DND-41 (cell line): ENCODE data around the gene NISCH.
A peak's percentile ranks its signal among the peaks of the same experiment; 100 is the strongest.

Experiments
- ATAC-seq: fragments of 200-7000 bp; cut with Tn5 transposase; 3 replicates; pipeline ENCODE4 v1.9.1; 2021; ENCODE audit warnings: low read depth; ENCODE audit not compliant: insufficient read depth
- DNase-seq: peaks from one replicate; pipeline ENCODE4 v3.0.0-alpha.2; 2020
- H2AFZ ChIP-seq: 2 replicates; pipeline ENCODE4 v1.6.0; 2012; ENCODE audit warnings: low read depth, low read length
- H3K27ac ChIP-seq: 2 replicates; pipeline ENCODE4 v1.5.1; 2012; ENCODE audit warnings: low read length, inconsistent platforms
- H3K27me3 ChIP-seq: fragments of 200-600 bp; sonication (generic); 2 replicates; pipeline ENCODE4 v1.6.0; 2012; ENCODE audit warnings: low read length, mild to moderate bottlenecking, inconsistent platforms; ENCODE audit not compliant: insufficient read depth, poor library complexity
- H3K36me3 ChIP-seq: 2 replicates; pipeline ENCODE4 v1.5.1; 2012; ENCODE audit warnings: low read length, inconsistent platforms; ENCODE audit not compliant: insufficient read depth
- H3K4me1 ChIP-seq: 2 replicates; pipeline ENCODE4 v1.5.1; 2012; ENCODE audit warnings: mild to moderate bottlenecking, low read length; ENCODE audit not compliant: insufficient read depth
- H3K4me2 ChIP-seq: 2 replicates; pipeline ENCODE4 v1.6.0; 2012; ENCODE audit warnings: mild to moderate bottlenecking, moderate library complexity, low read length, inconsistent platforms; ENCODE audit not compliant: insufficient read depth
- H3K4me3 ChIP-seq, 2 experiments: fragments of 200-600 bp in 1 of 2; shearing (Covaris generic) in 1 of 2; 2 replicates each; pipeline ENCODE4 v1.5.1; 2012 to 2016; ENCODE audit warnings: inconsistent platforms in 2 of 2, low read length in 2 of 2, mild to moderate bottlenecking in 2 of 2, low read depth in 1 of 2, moderate library complexity in 1 of 2
- H3K79me2 ChIP-seq: 2 replicates; pipeline ENCODE4 v1.6.0; 2012; ENCODE audit warnings: low read length, inconsistent platforms; ENCODE audit not compliant: insufficient read depth
- H3K9ac ChIP-seq: 2 replicates; pipeline ENCODE4 v1.6.0; 2012; ENCODE audit warnings: low read depth, mild to moderate bottlenecking, inconsistent platforms, low read length, moderate library complexity
- H3K9me3 ChIP-seq: 2 replicates; pipeline ENCODE4 v1.5.1; 2012; ENCODE audit warnings: low read length, moderate library complexity, mild to moderate bottlenecking, inconsistent platforms; ENCODE audit not compliant: insufficient read depth, severe bottlenecking
- H4K20me1 ChIP-seq: 2 replicates; pipeline ENCODE4 v1.6.0; 2012; ENCODE audit warnings: low read length; ENCODE audit not compliant: insufficient read depth
- EZH2 ChIP-seq: IDR thresholded peaks from 3 replicates; pipeline ENCODE4 v1.6.1; 2012; ENCODE audit warnings: borderline replicate concordance, low read depth, mild to moderate bottlenecking, moderate library complexity, low read length, inconsistent platforms; ENCODE audit not compliant: severe bottlenecking
- TF ChIP-seq, protein P1 (sequence below): IDR thresholded peaks from 2 replicates; pipeline ENCODE4 v1.5.1; 2012; ENCODE audit warnings: borderline replicate concordance, low read length, moderate library complexity, mild to moderate bottlenecking; ENCODE audit not compliant: poor library complexity, severe bottlenecking; ENCODE audit errors: extremely low read depth

The NISCH gene

DNA sequence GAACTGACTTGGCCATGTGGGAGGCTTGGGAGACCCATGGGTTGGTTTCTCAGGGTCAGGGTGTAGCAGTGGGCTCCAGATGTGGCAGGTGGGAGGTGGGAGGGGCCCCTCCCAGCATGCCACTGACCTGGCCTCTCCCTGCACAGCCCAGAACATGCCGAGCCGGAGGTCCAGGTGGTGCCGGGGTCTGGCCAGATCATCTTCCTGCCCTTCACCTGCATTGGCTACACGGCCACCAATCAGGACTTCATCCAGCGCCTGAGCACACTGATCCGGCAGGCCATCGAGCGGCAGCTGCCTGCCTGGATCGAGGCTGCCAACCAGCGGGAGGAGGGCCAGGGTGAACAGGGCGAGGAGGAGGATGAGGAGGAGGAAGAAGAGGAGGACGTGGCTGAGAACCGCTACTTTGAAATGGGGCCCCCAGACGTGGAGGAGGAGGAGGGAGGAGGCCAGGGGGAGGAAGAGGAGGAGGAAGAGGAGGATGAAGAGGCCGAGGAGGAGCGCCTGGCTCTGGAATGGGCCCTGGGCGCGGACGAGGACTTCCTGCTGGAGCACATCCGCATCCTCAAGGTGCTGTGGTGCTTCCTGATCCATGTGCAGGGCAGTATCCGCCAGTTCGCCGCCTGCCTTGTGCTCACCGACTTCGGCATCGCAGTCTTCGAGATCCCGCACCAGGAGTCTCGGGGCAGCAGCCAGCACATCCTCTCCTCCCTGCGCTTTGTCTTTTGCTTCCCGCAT, 31.8 kb downstream of the NISCH start:
- no peak overlapping the region for H3K4me2 ChIP-seq
- H3K79me2 ChIP-seq, result no peaks in the 10 kb centered on the region
- no peaks in the 10 kb centered on the region for H3K27me3 ChIP-seq
- H3K9ac ChIP-seq, result no peak overlapping the region
- H3K36me3 ChIP-seq, result peaks cover 91% of the 10 kb centered on the region
- H3K9me3 ChIP-seq, result no peaks in the 10 kb centered on the region
- no peak overlapping the region for H3K4me3 ChIP-seq
- TF ChIP-seq, protein P1, sequence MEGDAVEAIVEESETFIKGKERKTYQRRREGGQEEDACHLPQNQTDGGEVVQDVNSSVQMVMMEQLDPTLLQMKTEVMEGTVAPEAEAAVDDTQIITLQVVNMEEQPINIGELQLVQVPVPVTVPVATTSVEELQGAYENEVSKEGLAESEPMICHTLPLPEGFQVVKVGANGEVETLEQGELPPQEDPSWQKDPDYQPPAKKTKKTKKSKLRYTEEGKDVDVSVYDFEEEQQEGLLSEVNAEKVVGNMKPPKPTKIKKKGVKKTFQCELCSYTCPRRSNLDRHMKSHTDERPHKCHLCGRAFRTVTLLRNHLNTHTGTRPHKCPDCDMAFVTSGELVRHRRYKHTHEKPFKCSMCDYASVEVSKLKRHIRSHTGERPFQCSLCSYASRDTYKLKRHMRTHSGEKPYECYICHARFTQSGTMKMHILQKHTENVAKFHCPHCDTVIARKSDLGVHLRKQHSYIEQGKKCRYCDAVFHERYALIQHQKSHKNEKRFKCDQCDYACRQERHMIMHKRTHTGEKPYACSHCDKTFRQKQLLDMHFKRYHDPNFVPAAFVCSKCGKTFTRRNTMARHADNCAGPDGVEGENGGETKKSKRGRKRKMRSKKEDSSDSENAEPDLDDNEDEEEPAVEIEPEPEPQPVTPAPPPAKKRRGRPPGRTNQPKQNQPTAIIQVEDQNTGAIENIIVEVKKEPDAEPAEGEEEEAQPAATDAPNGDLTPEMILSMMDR, result no peak
- no peak for TF ChIP-seq EZH2
- peaks cover 6% of the 10 kb centered on the region for H4K20me1 ChIP-seq
- no peak overlapping the region for H2AFZ ChIP-seq
- no peaks in the 10 kb centered on the region for H3K4me1 ChIP-seq
- ATAC-seq, result no peak
- H3K27ac ChIP-seq, result no peak overlapping the region
- DNase-seq, result no peak

DNA sequence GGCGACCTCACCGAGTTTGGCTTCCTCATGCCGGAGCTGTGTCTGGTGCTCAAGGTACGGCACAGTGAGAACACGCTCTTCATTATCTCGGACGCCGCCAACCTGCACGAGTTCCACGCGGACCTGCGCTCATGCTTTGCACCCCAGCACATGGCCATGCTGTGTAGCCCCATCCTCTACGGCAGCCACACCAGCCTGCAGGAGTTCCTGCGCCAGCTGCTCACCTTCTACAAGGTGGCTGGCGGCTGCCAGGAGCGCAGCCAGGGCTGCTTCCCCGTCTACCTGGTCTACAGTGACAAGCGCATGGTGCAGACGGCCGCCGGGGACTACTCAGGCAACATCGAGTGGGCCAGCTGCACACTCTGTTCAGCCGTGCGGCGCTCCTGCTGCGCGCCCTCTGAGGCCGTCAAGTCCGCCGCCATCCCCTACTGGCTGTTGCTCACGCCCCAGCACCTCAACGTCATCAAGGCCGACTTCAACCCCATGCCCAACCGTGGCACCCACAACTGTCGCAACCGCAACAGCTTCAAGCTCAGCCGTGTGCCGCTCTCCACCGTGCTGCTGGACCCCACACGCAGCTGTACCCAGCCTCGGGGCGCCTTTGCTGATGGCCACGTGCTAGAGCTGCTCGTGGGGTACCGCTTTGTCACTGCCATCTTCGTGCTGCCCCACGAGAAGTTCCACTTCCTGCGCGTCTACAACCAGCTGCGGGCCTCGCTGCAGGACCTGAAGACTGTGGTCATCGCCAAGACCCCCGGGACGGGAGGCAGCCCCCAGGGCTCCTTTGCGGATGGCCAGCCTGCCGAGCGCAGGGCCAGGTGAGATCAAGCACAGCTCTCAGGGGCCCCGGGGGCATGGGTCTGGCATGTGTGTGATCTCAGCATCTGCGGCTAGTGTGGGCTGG, 32.6 kb downstream of the NISCH start:
- H3K9me3 ChIP-seq, result no peaks in the 10 kb centered on the region
- H3K36me3 ChIP-seq, result peaks cover 91% of the 10 kb centered on the region
- H4K20me1 ChIP-seq, result peaks cover 7% of the 10 kb centered on the region; the same call in 1 of the 2 replicates
- DNase-seq, result no peak
- H3K79me2 ChIP-seq, result no peaks in the 10 kb centered on the region
- H3K27me3 ChIP-seq, result no peaks in the 10 kb centered on the region
- H3K4me3 ChIP-seq, result no peak overlapping the region
- H3K4me1 ChIP-seq, result no peaks in the 10 kb centered on the region
- no peak overlapping the region for H3K27ac ChIP-seq
- 0 out of 3 replicates have a peak, but pooled peaks have one; percentile 7 for ATAC-seq
- no peak overlapping the region for H3K9ac ChIP-seq
- no peak overlapping the region for H2AFZ ChIP-seq
- no peak for TF ChIP-seq EZH2
- TF ChIP-seq, protein P1, result no peak
- no peak overlapping the region for H3K4me2 ChIP-seq

DNA sequence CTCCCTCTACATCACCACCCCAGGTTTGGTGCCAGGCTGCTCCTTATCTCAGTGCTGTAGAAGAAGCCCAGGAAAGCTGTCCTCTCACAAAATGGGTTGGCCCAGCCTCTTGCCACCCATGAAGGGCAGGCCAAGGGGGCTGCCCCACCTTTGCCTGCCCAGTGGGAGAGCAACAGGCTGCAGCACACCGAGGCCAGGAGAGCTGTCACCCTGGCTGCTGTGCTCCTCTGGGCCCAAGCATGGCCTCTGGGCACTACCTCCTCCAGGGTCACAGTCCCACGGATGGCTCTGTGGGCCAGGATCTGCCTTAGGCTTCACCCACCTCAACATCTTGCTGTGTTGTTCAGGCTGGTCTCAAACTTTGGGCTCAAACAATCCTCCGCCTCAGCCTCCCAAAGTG, 33.3 kb downstream of the NISCH start:
- H4K20me1 ChIP-seq, result peaks cover 14% of the 10 kb centered on the region
- H3K9ac ChIP-seq, result no peak overlapping the region
- no peaks in the 10 kb centered on the region for H3K4me1 ChIP-seq
- TF ChIP-seq, protein P1, result no peak
- no peak for TF ChIP-seq EZH2
- no peak overlapping the region for H2AFZ ChIP-seq
- peaks cover 90% of the 10 kb centered on the region for H3K36me3 ChIP-seq
- no peak for DNase-seq
- H3K79me2 ChIP-seq, result no peaks in the 10 kb centered on the region
- no peak for ATAC-seq
- no peak overlapping the region for H3K27ac ChIP-seq
- H3K9me3 ChIP-seq, result no peaks in the 10 kb centered on the region
- H3K4me3 ChIP-seq, result no peak overlapping the region
- H3K27me3 ChIP-seq, result no peaks in the 10 kb centered on the region
- H3K4me2 ChIP-seq, result no peak overlapping the region
